PC-3 (cell line): ENCODE data around the gene CCBE1. TPM values are rescaled to one million over a fixed set of nuclear protein-coding genes. Genes with fewer than 3 reads are reported as not detected.

Source experiments
- ATAC-seq: fragments of 200-7000 bp; cut with Tn5 transposase; 2 replicates; pipeline ENCODE4 v1.9.1; 2020; ENCODE audit warnings: mild to moderate bottlenecking, moderate library complexity
- BruUV-seq: library from RNA; stranded (reverse); fragments of 400-500 nt; replicated peaks from 2 replicates; lab custom pipeline; 2021; lab: Mats Ljungman, UMichigan
- CTCF ChIA-PET: fragments of 300-600 bp; sonication (Branson Sonifier 250); formaldehyde crosslinking; loops from one replicate; lab custom pipeline; 2022; ENCODE audit warnings: antibody characterized with exemption; lab: Charles Lee
- POLR2A ChIA-PET: fragments of 300-600 bp; sonication (Branson Sonifier 250); formaldehyde crosslinking; loops from one replicate; lab custom pipeline; 2022; ENCODE audit warnings: antibody characterized with exemption; ENCODE audit not compliant: unreplicated experiment; lab: Charles Lee
- DNase-seq: peaks from one replicate; pipeline ENCODE4 v3.0.0-alpha.2; 2015
- H2AFZ ChIP-seq: fragments of 300-600 bp; sonication (generic); 2 replicates; pipeline ENCODE4 v1.6.0; 2016; ENCODE audit warnings: antibody characterized with exemption, low read length
- H3F3A ChIP-seq: fragments of 300-600 bp; sonication (generic); one replicate; pipeline ENCODE4 v1.6.0; 2017; ENCODE audit warnings: antibody characterized with exemption, low read length, control low read depth, mild to moderate bottlenecking; ENCODE audit not compliant: unreplicated experiment
- H3K27ac ChIP-seq: fragments of 300-600 bp; sonication (generic); 2 replicates; pipeline ENCODE4 v1.5.1; 2016; ENCODE audit warnings: mild to moderate bottlenecking, low read length
- H3K27me3 ChIP-seq: fragments of 300-600 bp; sonication (generic); 2 replicates; pipeline ENCODE4 v1.6.1; 2016; ENCODE audit warnings: low read length, mixed read lengths
- H3K36me3 ChIP-seq: fragments of 300-600 bp; sonication (generic); 2 replicates; pipeline ENCODE4 v1.6.1; 2016; ENCODE audit warnings: low read depth, mixed run types, low read length, mixed read lengths
- H3K4me1 ChIP-seq: fragments of 300-600 bp; sonication (generic); 2 replicates; pipeline ENCODE4 v1.5.1; 2016; ENCODE audit warnings: low read length; ENCODE audit not compliant: insufficient read depth
- H3K4me2 ChIP-seq: fragments of 300-600 bp; sonication (generic); 2 replicates; pipeline ENCODE4 v1.6.0; 2016; ENCODE audit warnings: low read length
- H3K4me3 ChIP-seq: fragments of 300-600 bp; sonication (generic); 2 replicates; pipeline ENCODE4 v1.5.1; 2016; ENCODE audit warnings: mild to moderate bottlenecking, low read length, mixed read lengths
- H3K79me2 ChIP-seq: fragments of 300-600 bp; sonication (generic); 2 replicates; pipeline ENCODE4 v1.6.1; 2017; ENCODE audit warnings: low read length, mixed read lengths
- H3K9ac ChIP-seq: fragments of 300-600 bp; sonication (generic); 2 replicates; pipeline ENCODE4 v1.6.0; 2016; ENCODE audit warnings: mild to moderate bottlenecking, low read length
- H3K9me2 ChIP-seq: fragments of 300-600 bp; sonication (generic); replicated peaks from 2 replicates; pipeline ENCODE4 v1.6.1; 2016; ENCODE audit warnings: mixed run types, low read length, mixed read lengths
- H3K9me3 ChIP-seq: fragments of 300-600 bp; sonication (generic); 2 replicates; pipeline ENCODE4 v1.6.1; 2016; ENCODE audit warnings: low read length, mixed read lengths
- H4K20me1 ChIP-seq: fragments of 300-600 bp; sonication (generic); 2 replicates; pipeline ENCODE4 v1.6.1; 2016; ENCODE audit warnings: low read length, mixed read lengths
- CTCF ChIP-seq: fragments of 300-600 bp; sonication (generic); conservative IDR thresholded peaks from 2 replicates; pipeline ENCODE4 v1.5.1; 2017; ENCODE audit warnings: antibody characterized with exemption, low read depth, mild to moderate bottlenecking, low read length
- EZH2 ChIP-seq: fragments of 300-600 bp; sonication (generic); IDR thresholded peaks from one replicate; pipeline ENCODE4 v1.6.1; 2017; ENCODE audit warnings: antibody characterized with exemption, mild to moderate bottlenecking, low read length; ENCODE audit not compliant: unreplicated experiment
- EZH2phosphoT487 ChIP-seq: fragments of 300-600 bp; sonication (generic); IDR thresholded peaks from 2 replicates; pipeline ENCODE4 v1.6.1; 2018; ENCODE audit warnings: mild to moderate bottlenecking, antibody characterized with exemption, low read length, borderline replicate concordance
- intact Hi-C: fragments of 100-400 bp; cut with micrococcal nuclease; formaldehyde crosslinking; loops from 2 replicates; pipeline ENCODE4 v1.9.0; 2023
- total RNA-seq: library from RNA; depleted of rRNA; stranded (reverse); fragments of >200 nt; gene quantifications from 2 replicates; pipeline ENCODE4 v1.2.3, GENCODE V29; 2014

Gene CCBE1
- total RNA-seq, 1 experiment from 2014 or later = 13.9 TPM

- Histone ChIP-seq H3K79me2 (no peaks in the 10 kb centered on the region; the same call in 1 of the 2 replicates), H3F3A (no peaks in the 10 kb centered on the region), H3K4me2 (no peak overlapping the region), H3K36me3 (no peaks in the 10 kb centered on the region), H3K27ac (no peak overlapping the region), H3K27me3 (no peaks in the 10 kb centered on the region), H3K9me2 (no peaks in the 10 kb centered on the region), H3K9me3 (no peaks in the 10 kb centered on the region), H4K20me1 (no peaks in the 10 kb centered on the region), H3K4me3 (no peak overlapping the region), H3K9ac (no peak overlapping the region), H2AFZ (no peak overlapping the region), H3K4me1 (no peaks in the 10 kb centered on the region)
- CTCF ChIA-PET = no interaction called here
- no peak for DNase-seq
- TF ChIP-seq EZH2phosphoT487 (no peak), EZH2 (no peak), CTCF (no peak)
- POLR2A ChIA-PET = no interaction called here
- BruUV-seq = no TSS peak
- no peak for ATAC-seq
- intact Hi-C loops = no loop called here
These were observed 141.1 kb downstream of the CCBE1 start for GRCh38 chr18:59555995-59556659.

- CTCF ChIA-PET = no interaction called here
- ATAC-seq (no peak), DNase-seq (peak; percentile 5)
- Histone ChIP-seq H4K20me1 (0 out of 2 replicates have a peak, but pooled peaks cover 5% of the 10 kb centered on the region), H3K4me1 (peaks cover 5% of the 10 kb centered on the region; the same call in 1 of the 2 replicates), H3K4me3 (no peak overlapping the region), H3K27ac (no peak overlapping the region), H3F3A (no peaks in the 10 kb centered on the region), H3K4me2 (no peak overlapping the region), H3K79me2 (no peaks in the 10 kb centered on the region; the same call in 1 of the 2 replicates), H3K9me2 (no peaks in the 10 kb centered on the region), H3K9me3 (no peaks in the 10 kb centered on the region), H3K9ac (no peak overlapping the region), H2AFZ (no peak overlapping the region), H3K36me3 (no peaks in the 10 kb centered on the region), H3K27me3 (no peaks in the 10 kb centered on the region)
- intact Hi-C loops = no loop called here
- POLR2A ChIA-PET = no interaction called here
- BruUV-seq = no TSS peak
- TF ChIP-seq CTCF = no peak
- TF ChIP-seq EZH2phosphoT487 = no peak
- no peak for TF ChIP-seq EZH2
These were observed 142.4 kb downstream of the CCBE1 start for GRCh38 chr18:59554796-59555335.
